CD8-positive, alpha-beta memory T cell (primary cell): ENCODE data around the gene IGFBP4. TPM values are rescaled to one million over a fixed set of nuclear protein-coding genes. Genes with fewer than 3 reads are reported as not detected.

Source experiments
- CTCF ChIA-PET: fragments of 350-600 bp; sonication (Branson Sonifier 250); formaldehyde crosslinking; loops from one replicate; lab custom pipeline; 2021; ENCODE audit warnings: antibody characterized with exemption; lab: Charles Lee
- POLR2A ChIA-PET: fragments of 350-600 bp; sonication (Branson Sonifier 250); formaldehyde crosslinking; loops from one replicate; lab custom pipeline; 2021; ENCODE audit warnings: antibody characterized with exemption; lab: Charles Lee
- DNase-seq, 5 donors: peaks; one replicate each; pipeline versions ENCODE4 v3.0.0 to v3.0.0-alpha.2; 2020 to 2022; ENCODE audit warnings: mixed read lengths in 1 of 5
- H3K27ac ChIP-seq: one replicate; pipeline ENCODE4 v1.7.0; 2013; ENCODE audit warnings: low read depth, mild to moderate bottlenecking, low read length, moderate library complexity
- H3K27me3 ChIP-seq: 2 replicates; pipeline ENCODE4 v1.7.0; 2013; ENCODE audit warnings: low read length, mild to moderate bottlenecking; ENCODE audit not compliant: insufficient read depth, poor library complexity, severe bottlenecking
- H3K36me3 ChIP-seq: 2 replicates; pipeline ENCODE4 v1.7.0; 2013; ENCODE audit warnings: mild to moderate bottlenecking, low read length, moderate library complexity; ENCODE audit not compliant: insufficient read depth
- H3K4me1 ChIP-seq: 2 replicates; pipeline ENCODE4 v1.7.0; 2013; ENCODE audit warnings: mild to moderate bottlenecking, low read length, moderate library complexity; ENCODE audit not compliant: insufficient read depth
- H3K4me3 ChIP-seq: 2 replicates; pipeline ENCODE4 v1.7.0; 2013; ENCODE audit warnings: mild to moderate bottlenecking, low read length
- H3K9me3 ChIP-seq: 2 replicates; pipeline ENCODE4 v1.7.0; 2013; ENCODE audit warnings: mild to moderate bottlenecking, low read length
- H3K27ac Mint-ChIP-seq, 8 donors: one replicate each; pipeline ENCODE4 v1.8.0; 2020 to 2021; ENCODE audit warnings: mixed read lengths in 8 of 8, mild to moderate bottlenecking in 6 of 8, inconsistent platforms in 3 of 8, moderate library complexity in 3 of 8
- H3K27me3 Mint-ChIP-seq, 2 donors: one replicate each; pipeline ENCODE4 v1.8.0; 2020 to 2021; ENCODE audit warnings: mixed read lengths in 2 of 2, mild to moderate bottlenecking in 1 of 2, moderate library complexity in 1 of 2
- H3K36me3 Mint-ChIP-seq, 3 donors: one replicate each; pipeline ENCODE4 v1.8.0; 2020 to 2021; ENCODE audit warnings: mixed read lengths in 3 of 3, inconsistent platforms in 1 of 3, mild to moderate bottlenecking in 1 of 3
- H3K4me1 Mint-ChIP-seq, 3 donors: one replicate each; pipeline ENCODE4 v1.8.0; 2020 to 2021; ENCODE audit warnings: mixed read lengths in 3 of 3, inconsistent platforms in 1 of 3, mild to moderate bottlenecking in 1 of 3
- H3K4me3 Mint-ChIP-seq, 7 donors: one replicate each; pipeline ENCODE4 v1.8.0; 2020 to 2021; ENCODE audit warnings: mixed read lengths in 7 of 7, mild to moderate bottlenecking in 6 of 7, moderate library complexity in 4 of 7, inconsistent platforms in 2 of 7
- H3K9me3 Mint-ChIP-seq, 5 donors: one replicate each; pipeline ENCODE4 v1.8.0; 2020 to 2022; ENCODE audit warnings: mixed read lengths in 5 of 5, mild to moderate bottlenecking in 3 of 5, moderate library complexity in 2 of 5, inconsistent platforms in 1 of 5
- polyA plus RNA-seq: library from polyadenylated mRNA; unstranded; fragments of 300-500 nt; fragmentation: Illumina TruSeq; gene quantifications from one replicate; pipeline ENCODE4 v1.2.3, GENCODE V29; 2021
- total RNA-seq, 2 experiments: library from RNA; stranded (reverse); gene quantifications; one replicate each; pipeline ENCODE4 v1.2.3, GENCODE V29; 2021

Gene IGFBP4
- total and polyA plus RNA-seq, 3 experiments from 2014 or later, result 3.0 to 21.4 (median 3.2) TPM

DNA sequence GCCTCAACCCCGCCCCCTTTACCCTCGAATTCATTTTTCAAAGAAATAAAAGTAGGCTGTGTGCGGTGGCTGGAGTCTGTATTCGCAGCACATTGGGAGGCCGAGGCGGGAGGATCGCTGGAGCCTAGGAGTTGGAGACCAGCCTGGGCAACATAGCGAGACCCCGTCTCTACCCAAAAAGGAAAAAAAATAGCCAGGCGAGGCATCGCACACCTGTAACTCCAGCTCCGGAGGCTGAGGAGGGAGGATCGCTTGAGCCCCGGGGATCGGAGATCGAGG is 24.9 kb upstream of the IGFBP4 start:
- peaks cover 4 to 5% of the 10 kb centered on the region in 2 donors for H3K27me3 Mint-ChIP-seq
- CTCF ChIA-PET, result interaction anchor here (0.9 to 4.0 kb wide), 13 partner anchors 9 to 216 kb away, joined by 3 to 20 read pairs (median 4); no protein-coding TSS in a partner anchor

DNA sequence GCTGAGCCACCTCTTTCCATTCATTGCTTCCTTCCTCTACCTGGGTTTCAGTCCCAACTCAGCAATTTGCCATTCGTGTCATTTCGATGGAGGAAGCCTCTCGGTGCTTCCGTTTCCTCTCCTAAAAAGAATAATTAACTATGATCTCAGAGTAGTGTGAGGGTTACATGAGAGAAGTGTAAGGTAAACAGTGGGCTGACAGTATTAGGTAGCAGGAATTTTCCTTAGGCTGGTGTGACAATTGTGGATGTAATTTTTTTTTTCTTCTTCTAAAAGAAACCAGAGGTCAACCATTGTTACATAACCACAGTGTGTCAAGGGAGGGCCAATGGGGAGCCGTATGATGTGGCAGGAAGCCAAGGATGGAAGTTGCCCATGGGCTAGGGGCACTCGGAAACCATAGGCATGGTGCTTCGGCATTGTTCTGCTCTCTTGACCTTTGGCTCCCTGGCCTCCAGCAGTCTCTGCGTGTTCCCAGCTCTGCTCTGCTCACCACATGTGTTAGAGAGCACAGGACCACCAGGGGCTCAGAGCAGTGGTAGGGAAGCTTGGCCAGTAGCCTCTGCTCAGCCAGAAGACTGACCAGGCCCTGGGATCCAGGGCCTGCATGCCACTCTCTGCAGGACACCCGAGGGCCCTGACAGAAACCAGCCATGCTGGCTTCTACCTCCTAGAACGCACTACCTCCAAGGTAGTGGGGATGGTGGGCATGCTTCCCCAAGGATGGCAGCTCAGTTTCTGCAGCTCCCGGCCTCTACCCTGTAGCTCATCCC is 23.5 kb upstream of the IGFBP4 start:
- Histone ChIP-seq H3K4me1 (peaks cover 10% of the 10 kb centered on the region), H3K27ac (no peak overlapping the region), H3K27me3 (no peaks in the 10 kb centered on the region), H3K9me3 (no peaks in the 10 kb centered on the region), H3K36me3 (no peaks in the 10 kb centered on the region), H3K4me3 (no peak overlapping the region)
- Mint-ChIP-seq H3K27ac (peak overlapping the region in 3 of 8 donors; percentile 10 to 70 (median 52)), H3K27me3 (peaks cover 4 to 5% of the 10 kb centered on the region in 2 donors), H3K4me3 (peak overlapping the region; percentile 37 to 83 (median 76)), H3K4me1 (peaks cover 17 to 29% (median 23%) of the 10 kb centered on the region in 3 donors), H3K36me3 (peaks cover 0 to 5% (median 0%) of the 10 kb centered on the region in 3 donors), H3K9me3 (no peaks in the 10 kb centered on the region)
- ChIA-PET POLR2A (no interaction called here), CTCF (interaction anchor here (1.1 to 4.0 kb wide), 6 partner anchors 7 to 141 kb away, joined by 3 to 20 read pairs (median 10); no protein-coding TSS in a partner anchor)
- DNase-seq, result no peak

More for the DNA sequence above, 24.9 kb upstream of the IGFBP4 start:
- H3K36me3 ChIP-seq, result no peaks in the 10 kb centered on the region
- H3K36me3 Mint-ChIP-seq, result peaks cover 0 to 5% (median 0%) of the 10 kb centered on the region in 3 donors
- no peak for DNase-seq
- H3K4me3 ChIP-seq, result peak overlapping the region; percentile 98
- H3K27ac ChIP-seq, result peak overlapping the region; percentile 81
- H3K9me3 ChIP-seq, result no peaks in the 10 kb centered on the region
- peak overlapping the region; percentile 86 to 96 (median 94) for H3K4me3 Mint-ChIP-seq
- H3K4me1 Mint-ChIP-seq, result peaks cover 17 to 29% (median 23%) of the 10 kb centered on the region in 3 donors
- no peaks in the 10 kb centered on the region for H3K9me3 Mint-ChIP-seq
- POLR2A ChIA-PET, result interaction anchor here (0.6 to 1.3 kb wide), 8 partner anchors 9 to 1276 kb away, joined by 3 to 10 read pairs (median 4); partner anchors contain the start of gene IGFBP4
- peaks cover 10% of the 10 kb centered on the region for H3K4me1 ChIP-seq
- H3K27me3 ChIP-seq, result no peaks in the 10 kb centered on the region
- H3K27ac Mint-ChIP-seq, result peak overlapping the region in 7 of 8 donors; percentile 59 to 93 (median 85)

GRCh38 chr17:40422990-40423633 is 20.1 kb upstream of the IGFBP4 start:
- Histone ChIP-seq H3K27ac (no peak overlapping the region), H3K4me1 (peaks cover 32% of the 10 kb centered on the region), H3K9me3 (no peaks in the 10 kb centered on the region), H3K36me3 (no peaks in the 10 kb centered on the region), H3K4me3 (no peak overlapping the region), H3K27me3 (no peaks in the 10 kb centered on the region)
- Mint-ChIP-seq H3K36me3 (peaks cover 0 to under 1% (median 0%) of the 10 kb centered on the region in 3 donors), H3K4me1 (peaks cover 25 to 35% (median 29%) of the 10 kb centered on the region in 3 donors), H3K27ac (peak overlapping the region in 1 of 8 donors; percentile 25), H3K9me3 (no peaks in the 10 kb centered on the region), H3K4me3 (no peak overlapping the region), H3K27me3 (no peaks in the 10 kb centered on the region)
- ChIA-PET POLR2A (interaction anchor here (0.5 kb wide), 1 partner anchor 27 kb away, joined by 3 read pairs; no protein-coding TSS in a partner anchor), CTCF (interaction anchor here (1.5 to 2.3 kb wide), 2 partner anchors 12 to 137 kb away, joined by 3 to 9 read pairs; no protein-coding TSS in a partner anchor)
- DNase-seq, result no peak

DNA sequence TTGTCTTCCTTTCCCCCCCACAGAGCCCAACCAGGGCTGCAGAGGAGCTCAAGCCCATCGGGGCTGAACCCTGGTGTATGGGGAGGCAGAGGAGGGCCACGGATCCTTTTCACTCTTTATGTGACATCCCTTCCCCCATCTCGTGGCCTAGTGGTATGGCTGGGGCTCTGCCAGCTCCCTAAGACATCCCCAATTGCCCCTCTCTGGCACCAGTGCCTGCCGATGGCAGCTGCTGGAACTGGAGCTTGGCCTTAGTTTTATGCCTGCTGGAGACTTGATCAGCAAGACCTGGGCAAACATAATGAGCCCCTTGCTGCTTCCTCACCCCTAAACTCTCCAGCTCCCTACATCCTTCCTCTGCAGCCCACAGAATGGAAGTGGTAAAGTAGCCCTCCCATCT is 17.5 kb upstream of the IGFBP4 start:
- peak overlapping the region in 1 of 7 donors; percentile 18 for H3K4me3 Mint-ChIP-seq
- peaks cover 29% of the 10 kb centered on the region for H3K4me1 ChIP-seq
- no peaks in the 10 kb centered on the region for H3K36me3 ChIP-seq
- ChIA-PET POLR2A (no interaction called here), CTCF (interaction anchor here (1.1 to 3.6 kb wide), 5 partner anchors 8 to 138 kb away, joined by 3 to 20 read pairs (median 6); partner anchors contain the start of genes IGFBP4 and TOP2A)
- no peak overlapping the region for H3K27ac ChIP-seq
- H3K9me3 ChIP-seq, result no peaks in the 10 kb centered on the region
- H3K27me3 ChIP-seq, result no peaks in the 10 kb centered on the region
- no peak overlapping the region for H3K4me3 ChIP-seq
- H3K9me3 Mint-ChIP-seq, result no peaks in the 10 kb centered on the region
- H3K27me3 Mint-ChIP-seq, result peaks cover 0 to 3% of the 10 kb centered on the region in 2 donors
- peak overlapping the region in 1 of 8 donors; percentile 11 for H3K27ac Mint-ChIP-seq
- peaks cover 25 to 29% (median 29%) of the 10 kb centered on the region in 3 donors for H3K4me1 Mint-ChIP-seq
- no peak for DNase-seq
- no peaks in the 10 kb centered on the region for H3K36me3 Mint-ChIP-seq

GRCh38 chr17:40427002-40427491 is 16.2 kb upstream of the IGFBP4 start:
- no peak overlapping the region for H3K27ac ChIP-seq
- H3K4me3 Mint-ChIP-seq, result peak overlapping the region in 5 of 7 donors; percentile 2 to 66 (median 22)
- ChIA-PET POLR2A (interaction anchor here (0.5 to 2.1 kb wide), 4 partner anchors 9 to 167 kb away, joined by 3 to 10 read pairs (median 3); partner anchors contain the start of gene TOP2A), CTCF (interaction anchor here (0.9 to 3.6 kb wide), 9 partner anchors 10 to 137 kb away, joined by 3 to 20 read pairs (median 4); partner anchors contain the start of genes IGFBP4 and TOP2A)
- peaks cover 0 to 6% of the 10 kb centered on the region in 2 donors for H3K27me3 Mint-ChIP-seq
- peak overlapping the region in 6 of 8 donors; percentile 3 to 81 (median 17) for H3K27ac Mint-ChIP-seq
- H3K36me3 ChIP-seq, result no peaks in the 10 kb centered on the region
- no peaks in the 10 kb centered on the region for H3K9me3 ChIP-seq
- no peaks in the 10 kb centered on the region for H3K27me3 ChIP-seq
- H3K4me3 ChIP-seq, result peak overlapping the region; percentile 11
- DNase-seq, result peak in 1 of 5 donors; percentile 54
- H3K4me1 ChIP-seq, result peaks cover 29% of the 10 kb centered on the region
- H3K9me3 Mint-ChIP-seq, result no peaks in the 10 kb centered on the region
- no peaks in the 10 kb centered on the region for H3K36me3 Mint-ChIP-seq
- H3K4me1 Mint-ChIP-seq, result peaks cover 25 to 29% (median 29%) of the 10 kb centered on the region in 3 donors

- H3K4me3 Mint-ChIP-seq, result no peak overlapping the region
- H3K36me3 ChIP-seq, result no peaks in the 10 kb centered on the region
- no peaks in the 10 kb centered on the region for H3K9me3 Mint-ChIP-seq
- H3K27ac Mint-ChIP-seq, result peak overlapping the region in 1 of 8 donors; percentile 96
- H3K4me1 Mint-ChIP-seq, result peaks cover 23 to 27% (median 26%) of the 10 kb centered on the region in 3 donors
- H3K27ac ChIP-seq, result no peak overlapping the region
- CTCF ChIA-PET, result interaction anchor here (1.1 to 1.7 kb wide), 2 partner anchors 13 to 103 kb away, joined by 3 to 4 read pairs; partner anchors contain the start of gene TOP2A
- H3K27me3 Mint-ChIP-seq, result peaks cover 0 to 6% of the 10 kb centered on the region in 2 donors
- no peak for DNase-seq
- H3K4me3 ChIP-seq, result no peak overlapping the region
- POLR2A ChIA-PET, result interaction anchor here (0.7 kb wide), 1 partner anchor 64 kb away, joined by 4 read pairs; no protein-coding TSS in a partner anchor
- H3K27me3 ChIP-seq, result no peaks in the 10 kb centered on the region
- peaks cover 26% of the 10 kb centered on the region for H3K4me1 ChIP-seq
- no peaks in the 10 kb centered on the region for H3K36me3 Mint-ChIP-seq
- H3K9me3 ChIP-seq, result no peaks in the 10 kb centered on the region
Observed at GRCh38 chr17:40430272-40431230, 12.7 kb upstream of the IGFBP4 start.

- Histone ChIP-seq H3K4me1 (peaks cover 19% of the 10 kb centered on the region), H3K27me3 (no peaks in the 10 kb centered on the region), H3K9me3 (no peaks in the 10 kb centered on the region), H3K36me3 (no peaks in the 10 kb centered on the region), H3K27ac (no peak overlapping the region), H3K4me3 (no peak overlapping the region)
- POLR2A ChIA-PET, result no interaction called here
- Mint-ChIP-seq H3K27me3 (peaks cover 0 to 6% of the 10 kb centered on the region in 2 donors), H3K4me1 (peaks cover 16 to 20% (median 20%) of the 10 kb centered on the region in 3 donors), H3K36me3 (no peaks in the 10 kb centered on the region), H3K27ac (peak overlapping the region in 1 of 8 donors; percentile 96), H3K4me3 (no peak overlapping the region), H3K9me3 (no peaks in the 10 kb centered on the region)
- DNase-seq, result no peak
- CTCF ChIA-PET, result interaction anchor here (1.1 to 1.7 kb wide), 2 partner anchors 13 to 102 kb away, joined by 3 to 4 read pairs; partner anchors contain the start of gene TOP2A
Observed at GRCh38 chr17:40431231-40431602, 12.0 kb upstream of the IGFBP4 start.
